Mammary epithelial cell (primary cell): ENCODE results near the gene PLEKHA6.

Experiments used
- EZH2 ChIP-seq: IDR thresholded peaks from 2 replicates; pipeline ENCODE4 v1.6.1; 2012; ENCODE audit warnings: low read length, inconsistent platforms, borderline replicate concordance
- TF ChIP-seq, protein P1 (sequence below), 2 donors: IDR thresholded peaks in 1 of 2; conservative IDR thresholded peaks in 1 of 2; 2 replicates each; pipeline ENCODE4 v1.5.1; 2011 to 2012; ENCODE audit warnings: inconsistent platforms in 2 of 2, low read length in 2 of 2, mild to moderate bottlenecking in 2 of 2, control low read depth in 1 of 2, low read depth in 1 of 2; ENCODE audit not compliant: insufficient read depth in 1 of 2; ENCODE audit errors: extremely low read depth in 1 of 2

DNA sequence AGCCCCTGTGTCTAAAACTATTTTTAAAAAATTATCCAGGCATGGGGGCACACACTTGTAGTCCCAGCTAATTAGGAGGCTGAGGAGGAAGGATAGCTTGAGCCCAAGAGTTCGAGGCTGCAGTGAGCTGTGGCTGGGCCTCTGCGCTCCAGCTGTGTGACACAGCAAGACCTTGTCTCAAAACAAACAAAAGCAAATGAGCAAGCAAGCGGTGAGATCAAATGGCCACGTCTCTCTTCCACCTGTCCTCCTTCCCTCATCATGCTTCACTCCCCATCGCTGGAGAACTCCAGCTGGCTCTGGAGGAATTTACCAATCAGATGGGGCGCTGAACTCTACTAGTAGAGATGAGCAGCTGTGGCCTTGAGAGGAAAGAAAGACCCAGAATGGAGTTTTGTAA, 179.6 kb downstream of the PLEKHA6 start:
- TF ChIP-seq, protein P1, sequence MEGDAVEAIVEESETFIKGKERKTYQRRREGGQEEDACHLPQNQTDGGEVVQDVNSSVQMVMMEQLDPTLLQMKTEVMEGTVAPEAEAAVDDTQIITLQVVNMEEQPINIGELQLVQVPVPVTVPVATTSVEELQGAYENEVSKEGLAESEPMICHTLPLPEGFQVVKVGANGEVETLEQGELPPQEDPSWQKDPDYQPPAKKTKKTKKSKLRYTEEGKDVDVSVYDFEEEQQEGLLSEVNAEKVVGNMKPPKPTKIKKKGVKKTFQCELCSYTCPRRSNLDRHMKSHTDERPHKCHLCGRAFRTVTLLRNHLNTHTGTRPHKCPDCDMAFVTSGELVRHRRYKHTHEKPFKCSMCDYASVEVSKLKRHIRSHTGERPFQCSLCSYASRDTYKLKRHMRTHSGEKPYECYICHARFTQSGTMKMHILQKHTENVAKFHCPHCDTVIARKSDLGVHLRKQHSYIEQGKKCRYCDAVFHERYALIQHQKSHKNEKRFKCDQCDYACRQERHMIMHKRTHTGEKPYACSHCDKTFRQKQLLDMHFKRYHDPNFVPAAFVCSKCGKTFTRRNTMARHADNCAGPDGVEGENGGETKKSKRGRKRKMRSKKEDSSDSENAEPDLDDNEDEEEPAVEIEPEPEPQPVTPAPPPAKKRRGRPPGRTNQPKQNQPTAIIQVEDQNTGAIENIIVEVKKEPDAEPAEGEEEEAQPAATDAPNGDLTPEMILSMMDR (conservative IDR thresholded peaks at IDR 0.05 in 1 of 2, IDR thresholded peaks at IDR 0.05 in 1 of 2; ENCODE audit: extremely low read depth in 1 of 2, insufficient read depth in 1 of 2, low read depth in 1 of 2, low read length in 2 of 2), result no peak
- TF ChIP-seq EZH2, result no peak
